ENCODE data around the gene KRT86.

DNA sequence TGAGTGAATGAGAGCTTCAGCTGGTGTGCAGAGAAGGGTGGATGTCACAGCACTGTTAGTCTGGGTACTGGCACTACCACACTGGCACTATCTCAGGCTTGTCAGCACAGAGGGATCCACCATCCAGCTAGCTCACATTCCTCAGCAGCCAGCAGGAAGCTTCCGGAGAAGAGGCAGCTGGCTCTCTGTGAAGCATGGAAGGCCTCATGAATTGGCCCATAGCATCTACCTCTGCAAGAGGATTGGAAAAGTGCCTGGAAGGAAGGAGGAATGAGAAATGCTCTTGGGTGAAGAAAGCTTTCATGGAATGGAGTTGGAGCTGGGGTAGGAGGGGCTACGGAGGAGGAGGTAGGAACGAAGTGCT, 36.8 kb downstream of the KRT86 start:
- TF ChIP-seq, protein P1, sequence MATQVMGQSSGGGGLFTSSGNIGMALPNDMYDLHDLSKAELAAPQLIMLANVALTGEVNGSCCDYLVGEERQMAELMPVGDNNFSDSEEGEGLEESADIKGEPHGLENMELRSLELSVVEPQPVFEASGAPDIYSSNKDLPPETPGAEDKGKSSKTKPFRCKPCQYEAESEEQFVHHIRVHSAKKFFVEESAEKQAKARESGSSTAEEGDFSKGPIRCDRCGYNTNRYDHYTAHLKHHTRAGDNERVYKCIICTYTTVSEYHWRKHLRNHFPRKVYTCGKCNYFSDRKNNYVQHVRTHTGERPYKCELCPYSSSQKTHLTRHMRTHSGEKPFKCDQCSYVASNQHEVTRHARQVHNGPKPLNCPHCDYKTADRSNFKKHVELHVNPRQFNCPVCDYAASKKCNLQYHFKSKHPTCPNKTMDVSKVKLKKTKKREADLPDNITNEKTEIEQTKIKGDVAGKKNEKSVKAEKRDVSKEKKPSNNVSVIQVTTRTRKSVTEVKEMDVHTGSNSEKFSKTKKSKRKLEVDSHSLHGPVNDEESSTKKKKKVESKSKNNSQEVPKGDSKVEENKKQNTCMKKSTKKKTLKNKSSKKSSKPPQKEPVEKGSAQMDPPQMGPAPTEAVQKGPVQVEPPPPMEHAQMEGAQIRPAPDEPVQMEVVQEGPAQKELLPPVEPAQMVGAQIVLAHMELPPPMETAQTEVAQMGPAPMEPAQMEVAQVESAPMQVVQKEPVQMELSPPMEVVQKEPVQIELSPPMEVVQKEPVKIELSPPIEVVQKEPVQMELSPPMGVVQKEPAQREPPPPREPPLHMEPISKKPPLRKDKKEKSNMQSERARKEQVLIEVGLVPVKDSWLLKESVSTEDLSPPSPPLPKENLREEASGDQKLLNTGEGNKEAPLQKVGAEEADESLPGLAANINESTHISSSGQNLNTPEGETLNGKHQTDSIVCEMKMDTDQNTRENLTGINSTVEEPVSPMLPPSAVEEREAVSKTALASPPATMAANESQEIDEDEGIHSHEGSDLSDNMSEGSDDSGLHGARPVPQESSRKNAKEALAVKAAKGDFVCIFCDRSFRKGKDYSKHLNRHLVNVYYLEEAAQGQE (IDR thresholded peaks at IDR 0.05; ENCODE audit: low read depth, low read length): no peak
- TF ChIP-seq, protein P2, sequence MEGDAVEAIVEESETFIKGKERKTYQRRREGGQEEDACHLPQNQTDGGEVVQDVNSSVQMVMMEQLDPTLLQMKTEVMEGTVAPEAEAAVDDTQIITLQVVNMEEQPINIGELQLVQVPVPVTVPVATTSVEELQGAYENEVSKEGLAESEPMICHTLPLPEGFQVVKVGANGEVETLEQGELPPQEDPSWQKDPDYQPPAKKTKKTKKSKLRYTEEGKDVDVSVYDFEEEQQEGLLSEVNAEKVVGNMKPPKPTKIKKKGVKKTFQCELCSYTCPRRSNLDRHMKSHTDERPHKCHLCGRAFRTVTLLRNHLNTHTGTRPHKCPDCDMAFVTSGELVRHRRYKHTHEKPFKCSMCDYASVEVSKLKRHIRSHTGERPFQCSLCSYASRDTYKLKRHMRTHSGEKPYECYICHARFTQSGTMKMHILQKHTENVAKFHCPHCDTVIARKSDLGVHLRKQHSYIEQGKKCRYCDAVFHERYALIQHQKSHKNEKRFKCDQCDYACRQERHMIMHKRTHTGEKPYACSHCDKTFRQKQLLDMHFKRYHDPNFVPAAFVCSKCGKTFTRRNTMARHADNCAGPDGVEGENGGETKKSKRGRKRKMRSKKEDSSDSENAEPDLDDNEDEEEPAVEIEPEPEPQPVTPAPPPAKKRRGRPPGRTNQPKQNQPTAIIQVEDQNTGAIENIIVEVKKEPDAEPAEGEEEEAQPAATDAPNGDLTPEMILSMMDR (IDR thresholded peaks at IDR 0.05): no peak
- TF ChIP-seq, protein P3, sequence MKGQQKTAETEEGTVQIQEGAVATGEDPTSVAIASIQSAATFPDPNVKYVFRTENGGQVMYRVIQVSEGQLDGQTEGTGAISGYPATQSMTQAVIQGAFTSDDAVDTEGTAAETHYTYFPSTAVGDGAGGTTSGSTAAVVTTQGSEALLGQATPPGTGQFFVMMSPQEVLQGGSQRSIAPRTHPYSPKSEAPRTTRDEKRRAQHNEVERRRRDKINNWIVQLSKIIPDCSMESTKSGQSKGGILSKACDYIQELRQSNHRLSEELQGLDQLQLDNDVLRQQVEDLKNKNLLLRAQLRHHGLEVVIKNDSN (IDR thresholded peaks at IDR 0.05; ENCODE audit: borderline replicate concordance, low read depth): no peak
- TF ChIP-seq EZH2phosphoT487 (IDR thresholded peaks at IDR 0.05; ENCODE audit: borderline replicate concordance, low read depth): no peak
- TF ChIP-seq GATA2 (CRISPR knock-in tag; IDR thresholded peaks at IDR 0.05): no peak
- TF ChIP-seq YY1 (IDR thresholded peaks at IDR 0.05; ENCODE audit: low read depth): no peak
- TF ChIP-seq CHD2 (IDR thresholded peaks at IDR 0.05; ENCODE audit: low read length, partially characterized antibody): no peak
